ENCODE results near the gene KTN1.

Gene KTN1

DNA sequence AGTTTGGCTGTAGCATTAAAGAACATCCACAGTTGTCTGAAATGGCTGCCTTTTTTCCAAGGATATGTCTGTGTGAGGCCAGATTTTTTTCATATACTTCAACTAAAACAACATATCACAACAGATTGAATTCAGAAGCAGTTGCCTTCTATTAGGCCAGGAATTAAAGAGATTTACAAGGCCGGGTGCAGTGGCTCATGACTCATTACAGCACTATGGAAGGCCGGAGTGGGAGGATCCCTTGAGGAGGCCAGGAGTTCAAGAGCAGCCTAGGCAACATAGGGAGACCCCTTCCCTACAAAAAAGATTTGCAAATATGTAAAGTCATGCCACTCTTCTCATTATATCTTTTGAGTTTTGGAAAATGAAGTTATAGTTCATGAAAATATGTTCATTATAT is 108.6 kb downstream of the KTN1 start:
- no peak for DNase-seq

- no peak for DNase-seq
Observed at GRCh38 chr14:55689981-55690871, 110.2 kb downstream of the KTN1 start.

DNA sequence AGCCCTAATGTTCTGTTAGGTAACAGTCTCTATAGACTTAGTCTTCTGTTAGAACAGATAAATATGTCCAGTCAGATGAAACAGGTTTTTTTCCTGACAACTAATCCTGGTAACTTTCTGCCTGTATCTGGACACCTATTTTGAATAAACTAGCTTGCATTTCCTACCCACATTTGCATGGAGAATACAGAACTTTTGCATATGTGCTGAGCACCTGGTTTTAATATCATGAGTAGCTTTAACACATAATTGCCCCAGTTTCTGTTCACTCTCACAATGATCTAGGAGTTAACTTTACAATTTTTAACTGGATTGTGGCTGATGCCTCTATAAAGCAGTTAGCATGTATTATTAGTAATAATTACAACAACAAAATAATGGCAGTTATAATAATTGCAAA is 111.7 kb downstream of the KTN1 start:
- DNase-seq = no peak

DNA sequence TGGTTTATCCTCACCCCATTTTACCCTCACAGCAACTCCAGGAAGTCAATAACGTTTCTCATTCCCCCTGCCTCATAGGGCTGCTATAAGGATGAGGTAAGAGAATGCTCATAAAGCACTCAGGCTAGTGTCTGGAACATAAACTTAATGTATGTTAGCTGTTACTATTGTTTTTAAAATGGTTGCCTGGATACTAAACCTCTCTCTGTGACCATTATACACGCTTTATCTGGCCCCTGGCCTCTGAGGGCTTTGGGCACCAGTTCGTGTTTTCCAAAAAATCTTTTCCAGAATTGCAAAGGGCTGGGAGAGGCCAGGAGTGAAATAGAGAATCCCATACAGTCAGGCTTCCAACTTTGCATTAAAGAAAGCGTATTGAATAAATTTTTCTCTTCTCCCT is 113.9 kb downstream of the KTN1 start:
- no peak for DNase-seq

DNA sequence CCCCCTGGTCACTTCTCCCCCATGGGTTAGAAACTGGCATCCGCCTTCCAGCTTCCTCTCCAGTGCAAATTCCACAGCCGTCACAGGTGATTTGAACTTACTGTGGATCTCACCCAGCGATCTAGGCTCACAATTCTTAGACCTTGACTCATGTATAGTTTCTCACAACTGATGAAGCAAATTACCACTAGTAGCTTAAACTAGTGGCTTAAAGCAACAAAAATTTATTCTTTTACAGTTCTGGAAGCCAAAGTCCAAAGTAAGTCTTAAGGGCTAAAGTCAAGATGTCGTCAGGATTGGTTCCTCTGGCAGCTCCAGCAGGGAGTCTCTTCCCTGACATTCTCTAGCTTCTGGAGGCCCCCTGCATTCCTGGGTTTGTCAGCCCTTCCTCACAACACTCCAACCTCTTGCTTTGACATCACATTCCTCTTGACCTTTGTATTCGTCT is 117.4 kb downstream of the KTN1 start:
- DNase-seq = no peak

DNA sequence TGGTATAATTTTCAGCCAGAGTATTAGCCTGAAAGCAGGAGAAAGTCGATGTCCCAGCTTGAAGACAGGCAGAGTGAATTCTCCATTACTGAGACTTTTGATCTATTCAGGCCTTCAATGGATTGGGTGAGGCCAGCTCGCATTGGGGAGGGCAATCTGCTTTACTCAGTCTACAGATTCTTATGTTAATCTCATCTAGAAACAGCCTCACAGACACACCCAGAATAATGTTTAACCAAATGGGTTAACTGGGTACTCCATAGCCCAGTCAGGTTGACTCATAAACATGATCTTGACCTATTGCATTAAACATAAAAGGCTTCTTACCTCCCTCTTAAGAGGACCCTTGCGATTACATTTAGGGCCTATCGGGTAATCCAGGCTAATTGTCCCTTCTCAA is 118.0 kb downstream of the KTN1 start:
- no peak for DNase-seq

DNA sequence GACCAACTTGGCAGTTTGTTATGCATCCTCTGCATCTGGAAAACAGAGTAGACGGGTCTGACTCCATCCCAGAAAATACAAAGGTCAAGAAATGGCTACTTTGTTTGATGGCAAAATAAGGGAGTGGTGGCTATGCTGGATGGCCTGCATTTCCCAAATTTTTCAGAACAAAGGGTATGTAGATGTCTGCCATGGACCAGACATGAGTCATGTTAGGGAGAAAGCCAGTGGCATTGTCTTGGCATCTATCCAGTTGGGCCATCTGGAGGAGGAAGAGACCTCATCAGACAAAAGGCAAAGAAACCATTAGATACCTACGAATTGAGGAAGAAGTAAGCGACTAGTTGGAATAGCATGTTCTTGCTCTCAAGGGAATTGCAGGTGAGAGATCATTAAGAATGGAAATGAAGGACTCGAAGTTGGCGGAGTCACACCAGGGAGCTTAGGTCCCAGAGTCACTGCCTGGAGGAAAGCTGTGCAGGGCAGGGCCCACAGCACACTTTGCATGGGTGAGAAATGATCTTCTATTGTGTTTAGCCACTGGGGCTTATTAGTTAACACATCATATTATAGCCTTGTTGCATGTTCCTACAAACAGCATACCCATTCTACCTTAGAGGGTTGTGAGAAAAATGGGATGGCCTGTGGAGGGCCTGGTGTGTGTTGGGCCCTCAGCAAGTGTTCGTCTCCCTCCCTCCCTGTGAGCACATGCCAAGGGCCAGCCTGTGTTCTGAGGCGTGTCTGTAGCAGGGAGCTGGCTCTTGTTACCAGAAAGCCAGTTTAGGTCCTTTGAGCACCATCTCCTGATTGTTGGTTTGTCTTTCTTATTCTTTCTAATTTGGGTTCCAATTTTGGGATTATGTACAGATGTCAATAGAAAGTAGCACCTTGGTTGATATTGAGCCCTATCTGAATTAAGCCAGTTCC is 119.4 kb downstream of the KTN1 start:
- DNase-seq = no peak

- no peak for DNase-seq
Observed at GRCh38 chr14:55701638-55702037, 121.6 kb downstream of the KTN1 start.

GRCh38 chr14:55702511-55702910 is 122.5 kb downstream of the KTN1 start:
- no peak for DNase-seq

DNA sequence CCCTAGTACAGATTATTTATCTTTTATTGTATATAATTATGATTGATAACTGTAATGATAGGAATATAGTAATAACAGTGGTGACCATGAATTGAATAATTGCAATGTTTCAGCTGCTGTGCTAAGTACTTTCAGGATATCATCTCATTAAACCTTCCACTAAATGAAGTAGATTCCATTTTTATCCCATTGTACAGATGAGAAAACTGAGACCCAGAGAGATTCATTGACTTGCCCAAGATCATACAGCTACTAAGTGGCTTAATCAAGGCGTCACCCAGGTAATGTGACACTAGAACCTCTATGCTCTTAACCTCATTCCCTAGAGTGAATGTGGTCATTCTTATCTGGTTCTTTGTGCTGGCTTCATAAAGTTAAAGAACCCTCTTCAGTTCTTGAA is 124.6 kb downstream of the KTN1 start:
- DNase-seq = no peak

GRCh38 chr14:55705651-55706364 is 125.8 kb downstream of the KTN1 start:
- peak; percentile 93 for DNase-seq

GRCh38 chr14:55706365-55706684 is 126.3 kb downstream of the KTN1 start:
- DNase-seq = no peak

- no peak for DNase-seq
Observed at GRCh38 chr14:55706893-55707292, 126.9 kb downstream of the KTN1 start.

GRCh38 chr14:55707365-55707804 is 127.4 kb downstream of the KTN1 start:
- DNase-seq = no peak

- no peak for DNase-seq
Observed at GRCh38 chr14:55710506-55711041, 130.6 kb downstream of the KTN1 start.

GRCh38 chr14:55711175-55711811 is 131.3 kb downstream of the KTN1 start:
- no peak for DNase-seq

- DNase-seq = no peak
Observed at GRCh38 chr14:55712491-55712890, 132.5 kb downstream of the KTN1 start.

DNA sequence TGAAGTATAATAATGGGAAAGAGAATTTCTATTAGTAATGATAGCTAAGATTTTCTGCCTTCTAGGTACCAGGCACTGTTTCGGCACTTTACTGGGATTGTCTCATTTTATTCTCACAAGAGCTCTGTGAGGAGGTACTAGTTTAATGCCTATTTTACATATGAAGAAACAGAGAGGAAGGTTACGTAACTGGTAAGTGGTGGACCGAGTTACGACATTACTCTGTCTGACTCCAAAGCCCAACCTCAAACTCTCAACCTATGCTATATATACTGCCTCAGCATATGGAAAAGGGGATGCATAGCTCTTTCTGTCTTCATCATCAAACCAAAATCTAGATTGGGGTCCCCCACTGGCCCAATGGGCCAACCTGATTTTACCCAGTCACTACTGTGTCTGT is 133.5 kb downstream of the KTN1 start:
- DNase-seq = no peak

DNA sequence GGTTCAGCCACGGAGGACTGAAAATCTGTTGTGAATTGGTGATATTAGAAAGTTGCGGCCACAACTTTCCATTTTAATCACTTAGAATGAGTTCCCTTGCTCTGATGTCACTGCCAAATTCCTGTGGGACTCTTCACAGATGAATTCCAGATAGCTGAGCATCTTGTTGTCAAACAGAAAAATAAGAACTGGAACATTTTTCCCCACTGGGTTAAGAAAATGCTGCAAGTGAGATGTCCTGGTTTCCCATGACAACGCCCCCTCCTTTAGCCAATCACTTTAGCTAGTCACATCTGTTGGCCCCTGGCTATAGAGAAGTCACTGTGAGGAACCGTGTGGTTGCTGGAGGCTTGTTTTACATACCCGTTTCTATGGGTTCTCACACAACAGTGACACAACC is 135.9 kb downstream of the KTN1 start:
- no peak for DNase-seq

DNA sequence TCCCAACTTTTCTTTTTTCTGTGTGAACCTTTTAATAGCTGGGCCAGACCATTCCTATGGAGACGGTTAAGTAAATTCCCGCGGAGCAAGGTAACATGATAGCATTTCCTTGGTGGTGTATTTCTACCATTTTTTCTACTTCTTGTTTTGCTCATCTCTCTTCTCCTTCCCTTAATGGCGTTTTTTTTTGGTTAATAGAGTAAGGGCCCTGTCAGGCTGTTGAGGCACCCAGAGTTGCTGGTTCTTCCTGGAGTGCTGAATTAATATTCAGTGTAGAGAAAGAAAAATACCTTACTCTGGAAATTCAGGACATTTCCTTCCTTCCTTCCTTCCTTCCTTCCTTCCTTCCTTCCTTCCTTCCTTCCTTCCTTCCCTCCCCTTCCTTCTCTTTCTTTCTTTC is 137.6 kb downstream of the KTN1 start:
- no peak for DNase-seq

DNA sequence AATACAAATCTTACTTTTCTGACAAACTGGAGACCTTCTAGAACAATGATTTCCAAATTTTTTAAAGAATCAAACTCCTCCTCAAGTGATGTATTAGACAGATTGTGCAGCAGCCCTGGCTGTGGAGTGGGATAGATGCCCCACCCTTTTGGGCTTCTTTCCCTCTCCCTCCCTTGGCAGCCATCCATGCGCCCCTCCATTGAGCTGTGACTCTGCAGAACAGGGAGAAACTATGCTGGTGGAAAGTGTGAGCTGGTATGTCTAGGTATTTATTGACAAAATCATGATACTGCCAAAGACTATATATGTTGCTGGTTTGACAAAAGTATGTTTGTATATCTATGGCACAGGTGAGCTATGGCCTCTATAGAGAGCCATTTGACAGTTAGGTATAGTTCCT is 138.5 kb downstream of the KTN1 start:
- no peak for DNase-seq

- no peak for DNase-seq
Observed at GRCh38 chr14:55720796-55721195, 140.8 kb downstream of the KTN1 start.

- no peak for DNase-seq
Observed at GRCh38 chr14:55721353-55721752, 141.3 kb downstream of the KTN1 start.
